ENCODE results near the gene TAS2R30. TPM values are rescaled to one million over a fixed set of nuclear protein-coding genes. Genes with fewer than 3 reads are reported as not detected.

The TAS2R30 gene
- total and polyA plus RNA-seq, 2 donors (not counting 1 experiment from before 2014, with no cell fraction given) = 9.5 TPM; not detected in 1

DNA sequence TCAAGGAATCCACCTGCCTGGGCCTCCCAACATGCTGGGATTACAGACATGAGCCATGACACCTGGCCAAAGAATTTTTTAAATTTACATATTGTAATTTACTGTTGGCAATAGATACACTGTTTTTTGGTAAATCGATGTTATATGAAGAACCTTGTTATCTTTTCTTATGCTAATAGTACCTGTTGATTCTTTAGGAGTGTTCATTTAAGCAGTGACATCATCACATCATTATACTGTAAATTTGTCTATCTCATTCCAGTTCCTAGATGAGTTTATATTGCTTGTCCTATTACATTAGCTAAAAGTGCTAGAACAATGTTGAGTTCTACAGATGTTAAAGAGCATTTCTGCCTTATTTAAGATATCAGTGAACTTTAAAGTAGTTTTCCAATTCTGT lies 13.0 kb upstream of the TAS2R30 start:
- intact Hi-C loops (cut with micrococcal nuclease) = no loop called here
- no peak overlapping the region for H2AFZ ChIP-seq (ENCODE audit: insufficient read depth, low read depth, low read length, poor library complexity, severe bottlenecking)
- Mint-ChIP-seq H3K4me3 (no peak overlapping the region), H3K27me3 (no peaks in the 10 kb centered on the region), H3K4me1 (peaks cover 11% of the 10 kb centered on the region), H3K9me3 (ENCODE audit: insufficient read depth) (peaks cover 10% of the 10 kb centered on the region), H3K27ac (no peak overlapping the region)
- no peak overlapping the region for H3K4me3 ChIP-seq (ENCODE audit: control extremely low read depth in 1 of 5, extremely low read depth in 1 of 5, insufficient read depth in 1 of 5, low read depth in 2 of 5, low read length in 4 of 5)
- peaks cover 0 to 21% (median 17%) of the 10 kb centered on the region in 3 donors for H3K9me3 ChIP-seq (ENCODE audit: control extremely low read depth in 1 of 3, control insufficient read depth in 2 of 3, insufficient read depth in 1 of 3, low read length in 2 of 3)
- ChIA-PET POLR2A (no interaction called here), CTCF (no interaction called here)
- H3K27me3 ChIP-seq (replicated peaks in 1 of 4; ENCODE audit: control extremely low read depth in 1 of 4, control insufficient read depth in 3 of 4, insufficient read depth in 4 of 4, low read length in 3 of 4) = no peaks in the 10 kb centered on the region
- H3K79me2 ChIP-seq (ENCODE audit: control insufficient read depth, insufficient read depth, low read length) = peaks cover 39% of the 10 kb centered on the region
- no peak for ATAC-seq (ENCODE audit: low read depth)
- no peak for TF ChIP-seq EZH2 (IDR thresholded peaks at IDR 0.05; ENCODE audit: borderline replicate concordance, insufficient read depth, low read depth, low read length, poor library complexity, severe bottlenecking)
- TF ChIP-seq, protein P1, sequence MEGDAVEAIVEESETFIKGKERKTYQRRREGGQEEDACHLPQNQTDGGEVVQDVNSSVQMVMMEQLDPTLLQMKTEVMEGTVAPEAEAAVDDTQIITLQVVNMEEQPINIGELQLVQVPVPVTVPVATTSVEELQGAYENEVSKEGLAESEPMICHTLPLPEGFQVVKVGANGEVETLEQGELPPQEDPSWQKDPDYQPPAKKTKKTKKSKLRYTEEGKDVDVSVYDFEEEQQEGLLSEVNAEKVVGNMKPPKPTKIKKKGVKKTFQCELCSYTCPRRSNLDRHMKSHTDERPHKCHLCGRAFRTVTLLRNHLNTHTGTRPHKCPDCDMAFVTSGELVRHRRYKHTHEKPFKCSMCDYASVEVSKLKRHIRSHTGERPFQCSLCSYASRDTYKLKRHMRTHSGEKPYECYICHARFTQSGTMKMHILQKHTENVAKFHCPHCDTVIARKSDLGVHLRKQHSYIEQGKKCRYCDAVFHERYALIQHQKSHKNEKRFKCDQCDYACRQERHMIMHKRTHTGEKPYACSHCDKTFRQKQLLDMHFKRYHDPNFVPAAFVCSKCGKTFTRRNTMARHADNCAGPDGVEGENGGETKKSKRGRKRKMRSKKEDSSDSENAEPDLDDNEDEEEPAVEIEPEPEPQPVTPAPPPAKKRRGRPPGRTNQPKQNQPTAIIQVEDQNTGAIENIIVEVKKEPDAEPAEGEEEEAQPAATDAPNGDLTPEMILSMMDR (IDR thresholded peaks at IDR 0.05) = no peak
- H3K9ac ChIP-seq (ENCODE audit: low read length) = no peak overlapping the region
- H3K4me2 ChIP-seq (replicated peaks; ENCODE audit: low read depth, low read length, poor library complexity, severe bottlenecking) = no peak overlapping the region
- no CpG with 5 or more reads among the region's 1 CpG for WGBS (ENCODE audit: insufficient coverage)
- DNase-seq = no peak
- H4K20me1 ChIP-seq (ENCODE audit: control insufficient read depth, insufficient read depth, low read length, poor library complexity, severe bottlenecking) = peaks cover 12% of the 10 kb centered on the region
- H3K4me1 ChIP-seq (ENCODE audit: control insufficient read depth in 2 of 2, insufficient read depth in 2 of 2, low read length in 2 of 2) = no peaks in the 10 kb centered on the region
- H3K36me3 ChIP-seq (replicated peaks in 1 of 2; ENCODE audit: control extremely low read depth in 1 of 2, control insufficient read depth in 1 of 2, extremely low read depth in 1 of 2, insufficient read depth in 2 of 2, low read length in 1 of 2) = peaks cover 1 to 8% of the 10 kb centered on the region in 2 experiments
- H3K27ac ChIP-seq (ENCODE audit: low read length in 2 of 2) = no peak overlapping the region

DNA sequence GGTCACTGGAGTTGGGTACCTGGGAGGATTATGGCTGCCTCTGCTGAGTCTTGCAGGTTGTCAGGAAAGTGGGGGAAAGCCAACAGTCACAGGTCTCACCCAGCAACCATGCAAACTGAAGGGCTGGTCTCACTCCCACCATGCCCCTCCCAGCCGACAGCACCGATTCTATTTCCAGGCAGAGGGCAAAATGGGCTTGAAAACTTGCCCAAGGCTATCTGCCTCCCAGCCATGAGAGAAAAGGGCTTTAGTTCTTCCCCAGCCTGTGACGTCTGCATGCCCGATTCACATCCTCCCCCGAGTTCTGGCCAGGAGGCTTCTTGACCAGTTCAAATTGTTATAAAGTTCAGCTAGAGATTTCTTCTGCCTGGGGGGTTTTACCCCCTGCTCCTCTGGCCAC lies 9.9 kb upstream of the TAS2R30 start:
- Histone ChIP-seq H2AFZ (ENCODE audit: insufficient read depth, low read depth, low read length, poor library complexity, severe bottlenecking) (no peak overlapping the region), H3K79me2 (ENCODE audit: control insufficient read depth, insufficient read depth, low read length) (peaks cover 47% of the 10 kb centered on the region), H3K4me1 (ENCODE audit: control insufficient read depth in 2 of 2, insufficient read depth in 2 of 2, low read length in 2 of 2) (peaks cover 0 to 3% of the 10 kb centered on the region in 2 donors), H3K36me3 (replicated peaks in 1 of 2; ENCODE audit: control extremely low read depth in 1 of 2, control insufficient read depth in 1 of 2, extremely low read depth in 1 of 2, insufficient read depth in 2 of 2, low read length in 1 of 2) (no peaks in the 10 kb centered on the region), H4K20me1 (ENCODE audit: control insufficient read depth, insufficient read depth, low read length, poor library complexity, severe bottlenecking) (peaks cover 10% of the 10 kb centered on the region), H3K27me3 (replicated peaks in 1 of 4; ENCODE audit: control extremely low read depth in 1 of 4, control insufficient read depth in 3 of 4, insufficient read depth in 4 of 4, low read length in 3 of 4) (no peaks in the 10 kb centered on the region), H3K4me3 (ENCODE audit: control extremely low read depth in 1 of 5, extremely low read depth in 1 of 5, insufficient read depth in 1 of 5, low read depth in 2 of 5, low read length in 4 of 5) (no peak overlapping the region), H3K4me2 (replicated peaks; ENCODE audit: low read depth, low read length, poor library complexity, severe bottlenecking) (no peak overlapping the region), H3K27ac (ENCODE audit: low read length in 2 of 2) (no peak overlapping the region), H3K9ac (ENCODE audit: low read length) (no peak overlapping the region), H3K9me3 (ENCODE audit: control extremely low read depth in 1 of 3, control insufficient read depth in 2 of 3, insufficient read depth in 1 of 3, low read length in 2 of 3) (peaks cover 0 to 18% (median 17%) of the 10 kb centered on the region in 3 donors)
- H3K4me3 Mint-ChIP-seq = no peak overlapping the region
- WGBS (ENCODE audit: insufficient coverage) = 100% methylated on average over 4 of the region's 5 CpGs
- no peak for TF ChIP-seq EZH2 (IDR thresholded peaks at IDR 0.05; ENCODE audit: borderline replicate concordance, insufficient read depth, low read depth, low read length, poor library complexity, severe bottlenecking)
- TF ChIP-seq, protein P1 (IDR thresholded peaks at IDR 0.05) = no peak
- ATAC-seq (ENCODE audit: low read depth) (no peak), DNase-seq (no peak)
- peaks cover 10% of the 10 kb centered on the region for H3K9me3 Mint-ChIP-seq (ENCODE audit: insufficient read depth)
- H3K27me3 Mint-ChIP-seq = no peaks in the 10 kb centered on the region
- ChIA-PET CTCF (no interaction called here), POLR2A (no interaction called here)
- no peak overlapping the region for H3K27ac Mint-ChIP-seq
- intact Hi-C loops (cut with micrococcal nuclease) = no loop called here
- peaks cover 20% of the 10 kb centered on the region for H3K4me1 Mint-ChIP-seq
